OCI-LY7 (cell line): ENCODE measurements around the gene ANKRD11.

Experiments
- CTCF ChIP-seq: fragments of 200-600 bp; sonication (generic); conservative IDR thresholded peaks from 2 replicates; pipeline ENCODE4 v1.5.1; 2014; ENCODE audit warnings: mild to moderate bottlenecking, antibody characterized with exemption, low read length, moderate library complexity, mixed read lengths
- EZH2phosphoT487 ChIP-seq: fragments of 200-600 bp; sonication (generic); IDR thresholded peaks from 2 replicates; pipeline ENCODE4 v1.6.1; 2018; ENCODE audit warnings: low read depth, borderline replicate concordance, mild to moderate bottlenecking, mixed run types, antibody characterized with exemption, low read length, moderate library complexity, mixed read lengths

GRCh38 chr16:89436366-89436765, 54.0 kb downstream of the ANKRD11 start:
- TF ChIP-seq CTCF, result no peak
- TF ChIP-seq EZH2phosphoT487, result no peak
